Heart left ventricle (tissue), 13 donors: ENCODE measurements around the gene EEF1AKMT3.

ENCODE experiments used
- CTCF ChIP-seq, 12 donors: fragments of 200-600 bp; sonication (generic) in 4 of 12; IDR thresholded peaks; one replicate each; pipeline versions ENCODE4 v1.5.0 to v1.8.0; 2018 to 2022; ENCODE audit warnings: antibody characterized with exemption in 12 of 12, mild to moderate bottlenecking in 5 of 12
- POLR2A ChIP-seq, 2 donors: fragments of 450-650 bp; IDR thresholded peaks; one replicate each; pipeline ENCODE4 v1.6.1; 2017; ENCODE audit warnings: antibody characterized with exemption in 2 of 2, mild to moderate bottlenecking in 2 of 2, moderate library complexity in 2 of 2
- donor health status: ischemic (EF 13 %, LVEDD 7.1; RV severe dilation, severe dysfunction).
- donor health status: DM: no; HTN: yes; CAD: no.
- donor health status: DM: no; HTN: no; CAD: no.
- donor health status: ischemic (EF 25% LVEDD 6.9; RV normal size, moderate dysfunction).
- donor health status: ischemic (EF 25% LVEDD 5.7; RV mildly dilated, moderate dysfunction).
- donor health status: ischemic (EF 35%, LVEDD 5.7; RV mildly dilated, moderate dysfunction).
- donor health status: nonischemic (EF 11% LVEDD 7.7; RV severe dilation, severe dysfunction).
- donor health status: DM: yes; HTN: yes; CAD: no.
- donor health status: PGD.
- donor health status: ischemic (EF 29% LVEDD 5.4; RV normal size, mild dysfunction).
- donor health status: nonischemic (EF 23%, LVEDD 6.1; RV moderate dilation, normal function).

GRCh38 chr12:57733928-57734327 lies 38.5 kb upstream of the EEF1AKMT3 start:
- TF ChIP-seq CTCF (IDR thresholded peaks at IDR 0.05) (no peak), POLR2A (IDR thresholded peaks at IDR 0.05) (no peak)
